ENCODE measurements around the gene GALNS. TPM values are rescaled to one million over a fixed set of nuclear protein-coding genes. Genes with fewer than 3 reads are reported as not detected.
A peak's percentile ranks its signal among the peaks of the same experiment; 100 is the strongest.
"Not testable (repeated sequence)": the region's sequence is repeated elsewhere in the genome, so short reads cannot be mapped to it uniquely, and the experiment has no call there.

The GALNS gene
- total RNA-seq, 8 experiments from 2014 or later: 4.9 to 45.6 (median 17.4) TPM

DNA sequence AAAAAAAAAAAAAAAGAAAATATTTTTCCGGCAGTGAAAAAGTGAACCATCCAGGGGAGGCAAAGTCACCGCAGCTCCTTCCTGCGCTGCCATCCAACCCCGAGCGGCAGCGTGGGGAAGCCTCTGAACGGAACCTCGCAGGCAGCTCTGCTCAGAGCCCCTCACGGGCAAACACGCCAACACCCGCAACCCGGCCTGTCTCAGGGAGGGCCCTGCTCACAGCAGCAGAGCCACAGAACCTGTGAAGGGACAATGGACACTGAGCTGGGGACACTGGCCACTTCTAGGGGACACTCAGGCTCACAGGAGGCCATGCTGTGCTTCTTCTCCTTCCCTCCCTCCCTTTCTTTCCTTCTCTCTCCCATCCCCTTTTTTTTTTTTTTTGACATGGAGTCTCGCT, 23.7 kb downstream of the GALNS start:
- H3K4me1 ChIP-seq (replicated peaks in 1 of 2): no peaks in the 10 kb centered on the region
- no peak overlapping the region for H3K4me3 ChIP-seq
- in situ Hi-C loops (cut with MboI; ENCODE audit: low pct_unique_long_range_greater_than_20kb in 2 of 9, low sequenced_read_pairs in 9 of 9, unreplicated experiment in 9 of 9): no loop called here
- ATAC-seq (replicated peaks in 6 of 8): no peak
- 80 to 100% (median 91%) methylated on average over 1 to 12 of the region's 13 CpGs; no CpG with 5 or more reads in 3 of the 10 experiments for WGBS, 10 experiments
- no peak overlapping the region for H3K27ac ChIP-seq

DNA sequence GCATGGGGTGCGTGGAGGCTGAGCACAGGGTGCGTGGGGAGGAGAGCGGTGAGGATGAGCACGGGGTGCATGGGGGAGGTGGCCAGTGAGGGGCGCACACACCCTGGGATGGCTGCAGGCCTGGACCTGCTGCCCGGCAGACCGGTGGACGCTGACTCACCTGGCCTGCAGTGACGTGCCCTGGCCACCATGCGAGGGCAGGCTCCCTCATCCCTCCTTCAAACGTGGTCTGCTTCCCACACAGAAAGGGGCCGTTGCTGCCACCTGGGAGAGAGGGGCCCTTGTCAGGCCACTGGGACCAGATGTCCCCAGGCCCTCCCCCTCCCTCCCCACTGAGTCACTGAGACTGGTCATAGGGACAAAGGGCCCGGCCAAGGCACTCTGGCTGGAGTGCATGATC, 24.9 kb downstream of the GALNS start:
- in situ Hi-C loops (cut with MboI; ENCODE audit: low pct_unique_long_range_greater_than_20kb in 2 of 9, low sequenced_read_pairs in 9 of 9, unreplicated experiment in 9 of 9): no loop called here
- peak in 6 of 8 experiments; percentile 24 to 63 (median 34) for ATAC-seq (replicated peaks in 6 of 8)
- WGBS, 10 experiments: no CpG with 5 or more reads among the region's 13 CpGs

DNA sequence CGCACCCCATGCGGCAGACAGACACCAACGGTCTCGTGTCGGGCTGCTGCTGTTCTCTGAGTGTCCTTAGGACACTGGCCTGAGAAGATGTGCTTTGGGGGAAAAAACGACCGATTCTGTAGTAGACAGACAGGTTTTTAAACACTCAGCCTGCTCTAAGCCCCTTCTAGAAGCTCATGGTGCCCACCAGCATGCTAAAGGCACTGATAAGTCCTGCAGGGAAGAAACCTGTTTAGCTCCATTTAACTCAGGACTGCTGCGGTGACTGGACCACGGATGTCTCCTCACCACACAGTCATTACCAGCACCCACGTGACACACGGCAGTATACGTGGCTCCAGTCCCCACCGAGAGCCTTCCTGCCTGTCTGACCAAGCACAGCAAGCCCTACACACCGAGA, 26.0 kb downstream of the GALNS start:
- ATAC-seq (replicated peaks in 6 of 8): no peak
- Histone ChIP-seq H3K4me1 (replicated peaks in 1 of 2) (no peaks in the 10 kb centered on the region), H3K4me3 (no peak overlapping the region), H3K27ac (no peak overlapping the region)
- WGBS, 10 experiments: 70 to 100% (median 92%) methylated on average over 1 to 7 of the region's 14 CpGs; no CpG with 5 or more reads in 6 of the 10 experiments
- in situ Hi-C loops (cut with MboI; ENCODE audit: low pct_unique_long_range_greater_than_20kb in 2 of 9, low sequenced_read_pairs in 9 of 9, unreplicated experiment in 9 of 9): no loop called here

More for the DNA sequence above, 24.9 kb downstream of the GALNS start:
- H3K4me1 ChIP-seq (replicated peaks in 1 of 2): no peaks in the 10 kb centered on the region
- no peak overlapping the region for H3K4me3 ChIP-seq
- no peak overlapping the region for H3K27ac ChIP-seq

DNA sequence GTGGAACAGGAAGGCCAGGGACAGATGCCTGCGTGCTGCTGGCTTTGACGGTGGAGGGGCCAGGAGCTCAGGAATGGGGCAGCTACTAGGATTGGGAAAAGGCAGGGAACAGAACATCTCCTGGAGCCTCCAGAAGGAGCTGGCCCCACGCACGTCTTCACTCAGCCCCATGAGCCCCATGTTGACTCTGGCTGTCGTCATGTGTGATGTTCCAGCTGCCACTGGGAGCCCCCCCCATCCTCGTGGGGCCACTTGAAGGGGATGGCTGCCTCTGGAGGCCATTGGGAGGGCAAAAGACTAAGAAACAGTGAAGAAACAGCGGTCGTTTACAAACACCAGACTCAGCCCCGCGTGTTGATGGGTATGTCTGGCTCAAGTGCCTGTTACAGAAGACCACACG, 26.5 kb downstream of the GALNS start:
- in situ Hi-C loops (cut with MboI; ENCODE audit: low pct_unique_long_range_greater_than_20kb in 2 of 9, low sequenced_read_pairs in 9 of 9, unreplicated experiment in 9 of 9): no loop called here

DNA sequence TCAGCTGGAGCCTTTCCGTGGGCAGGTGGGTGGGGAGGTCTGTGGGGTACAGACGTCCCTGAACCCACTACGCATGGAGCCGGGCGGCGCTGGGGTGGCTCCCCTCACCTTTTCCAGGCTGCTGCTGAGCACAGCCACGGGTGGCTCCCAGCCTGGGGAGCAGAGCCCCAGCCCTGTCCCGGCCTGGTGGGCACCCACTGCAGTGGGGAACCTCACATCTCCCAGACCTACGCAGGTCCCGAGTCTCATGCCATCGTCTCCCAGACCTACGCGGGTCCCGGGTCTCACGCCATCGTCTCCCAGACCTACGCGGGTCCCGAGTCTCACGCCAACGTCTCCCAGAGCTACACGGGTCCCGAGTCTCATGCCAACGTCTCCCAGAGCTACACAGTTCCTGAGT, 28.0 kb downstream of the GALNS start:
- 40 to 80% methylated on average over 1 to 3 of the region's 24 CpGs; no CpG with 5 or more reads in 8 of the 10 experiments for WGBS, 10 experiments
- in situ Hi-C loops (cut with MboI; ENCODE audit: low pct_unique_long_range_greater_than_20kb in 2 of 9, low sequenced_read_pairs in 9 of 9, unreplicated experiment in 9 of 9): no loop called here
- no peak overlapping the region for H3K27ac ChIP-seq
- no peaks in the 10 kb centered on the region for H3K4me1 ChIP-seq (replicated peaks in 1 of 2)
- no peak for ATAC-seq (replicated peaks in 6 of 8)
- H3K4me3 ChIP-seq: no peak overlapping the region

More for the DNA sequence above, 26.5 kb downstream of the GALNS start:
- H3K4me1 ChIP-seq (replicated peaks in 1 of 2): no peaks in the 10 kb centered on the region
- ATAC-seq (replicated peaks in 6 of 8): no peak
- no peak overlapping the region for H3K4me3 ChIP-seq
- WGBS, 10 experiments: 67 to 90% (median 80%) methylated on average over 2 to 5 of the region's 11 CpGs; no CpG with 5 or more reads in 5 of the 10 experiments
- no peak overlapping the region for H3K27ac ChIP-seq

DNA sequence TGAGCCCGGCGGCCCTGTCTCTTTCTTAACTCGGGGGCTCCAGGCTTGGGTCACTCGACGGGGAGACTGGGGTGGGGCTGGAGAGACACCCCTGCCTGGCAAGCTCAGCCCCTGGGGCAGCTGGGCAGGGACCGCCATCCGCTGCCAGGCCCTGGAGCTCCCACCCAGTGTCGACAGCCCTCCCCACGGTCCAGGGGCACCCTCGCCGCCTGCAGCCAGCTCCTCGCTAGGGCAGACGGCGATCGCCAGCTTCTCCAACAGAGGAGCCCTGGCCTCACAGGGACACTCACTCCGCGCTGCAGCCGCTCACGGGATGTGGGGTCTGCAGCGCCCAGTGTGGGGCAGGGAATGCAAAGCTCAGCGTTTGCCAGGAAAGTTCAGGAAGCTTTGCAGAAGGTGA, 29.0 kb downstream of the GALNS start:
- in situ Hi-C loops (cut with MboI; ENCODE audit: low pct_unique_long_range_greater_than_20kb in 2 of 9, low sequenced_read_pairs in 9 of 9, unreplicated experiment in 9 of 9): no loop called here
- Histone ChIP-seq H3K4me1 (replicated peaks in 1 of 2) (no peaks in the 10 kb centered on the region), H3K4me3 (no peak overlapping the region), H3K27ac (no peak overlapping the region)
- ATAC-seq (replicated peaks in 6 of 8): no peak
- 83 to 100% (median 87%) methylated on average over 1 to 4 of the region's 21 CpGs; no CpG with 5 or more reads in 7 of the 10 experiments for WGBS, 10 experiments

DNA sequence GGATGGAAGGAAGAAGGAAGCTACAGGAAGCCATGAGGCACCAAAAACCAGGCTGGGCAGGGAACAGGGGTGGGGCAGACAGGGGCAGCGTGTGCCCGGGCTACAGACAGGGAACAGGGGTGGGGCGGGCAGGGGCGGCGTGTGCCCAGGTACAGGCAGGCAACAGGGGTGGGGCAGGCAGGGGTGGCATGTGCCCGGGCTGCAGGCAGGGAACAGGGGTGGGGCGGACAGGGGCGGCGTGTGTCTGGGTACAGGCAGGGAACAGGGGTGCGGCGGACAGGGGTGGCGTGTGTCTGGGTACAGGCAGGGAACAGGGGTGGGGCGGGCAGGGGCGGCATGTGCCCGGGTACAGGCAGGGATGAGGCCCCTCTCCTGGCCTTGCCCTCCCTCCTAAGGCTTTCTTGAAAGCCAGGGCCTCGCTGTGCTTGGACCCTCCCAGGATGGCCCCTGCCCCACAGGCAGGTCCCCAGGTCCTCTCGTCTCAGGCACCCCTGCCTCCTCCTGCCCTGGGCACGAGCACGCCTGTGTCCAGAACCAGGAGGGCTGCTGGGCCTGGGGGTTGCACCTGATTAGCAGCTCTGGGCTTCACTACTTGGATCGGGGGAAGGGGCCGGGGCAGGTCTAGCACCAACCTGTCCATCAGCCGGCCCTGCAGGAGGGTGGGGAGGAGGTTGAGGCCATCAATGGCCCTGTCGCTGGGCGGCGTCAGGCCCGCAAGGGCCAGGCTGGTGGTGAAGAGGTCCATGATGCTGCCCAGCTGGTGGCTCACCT, 30.5 kb downstream of the GALNS start:
- no CpG with 5 or more reads among the region's 26 CpGs for WGBS, 10 experiments
- in situ Hi-C loops (cut with MboI; ENCODE audit: low pct_unique_long_range_greater_than_20kb in 2 of 9, low sequenced_read_pairs in 9 of 9, unreplicated experiment in 9 of 9): no loop called here
- ATAC-seq (replicated peaks in 6 of 8): peak in 2 of 8 experiments; percentile 6 to 8
- H3K4me1 ChIP-seq (replicated peaks in 1 of 2): no peaks in the 10 kb centered on the region
- H3K27ac ChIP-seq: no peak overlapping the region
- no peak overlapping the region for H3K4me3 ChIP-seq

DNA sequence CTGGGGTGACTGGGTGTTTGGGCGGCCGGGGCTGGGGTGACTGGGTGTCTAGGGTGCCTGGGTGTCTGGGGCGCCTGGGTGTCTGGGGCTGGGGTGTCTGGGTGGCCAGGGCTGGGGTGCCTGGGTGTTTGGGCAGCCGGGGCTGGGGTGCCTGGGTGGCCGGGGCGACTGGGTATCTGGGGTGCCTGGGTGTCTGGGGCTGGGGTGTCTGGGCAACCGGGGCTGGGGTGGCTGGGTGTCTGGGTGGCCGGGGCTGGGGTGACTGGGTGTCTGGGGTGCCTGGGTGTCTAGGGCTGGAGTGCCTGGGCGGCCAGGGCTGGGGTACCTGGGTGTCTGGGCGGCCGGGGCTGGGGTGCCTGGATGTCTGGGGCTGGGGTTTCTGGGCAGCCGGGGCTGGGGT, 31.6 kb downstream of the GALNS start:
- ATAC-seq (replicated peaks in 6 of 8): no peak
- Histone ChIP-seq H3K4me1 (replicated peaks in 1 of 2) (no peaks in the 10 kb centered on the region), H3K4me3 (no peak overlapping the region), H3K27ac (no peak overlapping the region)
- WGBS, 10 experiments: no CpG with 5 or more reads among the region's 12 CpGs
- in situ Hi-C loops (cut with MboI; ENCODE audit: low pct_unique_long_range_greater_than_20kb in 2 of 9, low sequenced_read_pairs in 9 of 9, unreplicated experiment in 9 of 9): no loop called here

DNA sequence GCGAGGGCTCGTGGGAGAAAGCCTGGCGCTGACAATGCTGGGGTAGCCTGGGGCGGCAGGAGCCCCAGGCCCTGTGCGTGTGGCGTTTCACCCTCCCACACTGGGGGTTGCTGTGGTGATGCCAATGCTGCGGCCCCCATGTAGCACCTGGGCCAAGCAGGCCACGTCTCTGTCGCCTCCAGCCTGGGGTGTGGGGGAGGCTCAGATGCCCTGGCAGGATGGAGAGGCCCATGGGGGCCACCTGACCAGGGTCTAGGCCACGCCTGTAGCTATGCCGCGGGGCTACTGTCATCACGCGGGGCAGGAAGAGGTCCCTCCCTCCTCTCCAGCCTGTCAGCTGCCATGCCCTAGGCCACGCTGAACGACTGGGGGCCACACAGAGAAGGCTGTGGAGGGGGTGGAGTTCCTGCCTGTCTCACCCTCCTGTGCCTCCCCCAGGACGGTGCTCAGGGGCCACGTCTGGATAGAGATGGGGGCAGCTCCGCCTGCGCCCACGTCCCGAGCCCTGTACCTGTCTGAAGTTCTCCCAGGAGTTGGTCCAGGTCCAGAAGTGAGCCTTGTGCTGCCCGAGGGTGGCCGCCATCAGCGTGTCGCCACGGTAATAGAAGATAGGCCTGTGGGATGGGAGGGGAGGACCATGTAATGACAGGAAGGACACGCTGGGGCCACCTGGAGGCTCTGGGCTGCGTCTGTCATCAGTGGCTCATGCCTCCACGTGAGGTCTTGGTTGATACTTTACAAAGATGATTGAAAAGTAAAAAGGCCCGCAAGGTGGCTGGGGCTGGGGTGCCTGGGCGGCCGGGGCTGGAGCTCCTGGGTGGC, 32.3 kb downstream of the GALNS start:
- ATAC-seq (replicated peaks in 6 of 8): peak in 1 of 8 experiments; percentile 13
- Histone ChIP-seq H3K4me1 (replicated peaks in 1 of 2) (no peaks in the 10 kb centered on the region), H3K4me3 (no peak overlapping the region), H3K27ac (no peak overlapping the region)
- in situ Hi-C loops (cut with MboI; ENCODE audit: low pct_unique_long_range_greater_than_20kb in 2 of 9, low sequenced_read_pairs in 9 of 9, unreplicated experiment in 9 of 9): loop anchor here in 1 of 9 experiments (25.0 kb wide), 1 partner anchor 338 kb away; the partner anchor contains the start of gene CDH15
- WGBS, 10 experiments: 93 to 100% methylated on average over 1 to 3 of the region's 33 CpGs; no CpG with 5 or more reads in 8 of the 10 experiments

DNA sequence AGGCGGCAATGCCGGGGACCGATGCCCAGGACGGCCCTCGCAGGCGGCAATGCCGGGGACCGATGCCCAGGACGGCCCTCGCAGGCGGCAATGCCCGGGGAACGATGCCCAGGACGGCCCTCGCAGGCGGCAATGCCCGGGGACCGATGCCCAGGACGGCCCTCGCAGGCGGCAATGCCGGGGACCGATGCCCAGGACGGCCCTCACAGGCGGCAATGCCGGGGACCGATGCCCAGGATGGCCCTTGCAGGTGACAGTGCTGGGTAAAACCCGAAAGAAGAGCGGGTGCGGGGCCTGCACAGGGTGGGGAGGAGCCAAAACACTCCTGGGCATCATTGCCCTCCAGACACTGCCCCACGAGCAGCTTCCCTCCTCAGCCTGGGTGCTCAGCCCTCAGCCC, 33.1 kb downstream of the GALNS start:
- H3K4me1 ChIP-seq (replicated peaks in 1 of 2); ATAC-seq (replicated peaks in 6 of 8); H3K4me3 ChIP-seq; H3K27ac ChIP-seq: not testable (repeated sequence)
- WGBS, 10 experiments: 100% methylated on average over 1 of the region's 31 CpGs; no CpG with 5 or more reads in 9 of the 10 experiments
- in situ Hi-C loops (cut with MboI; ENCODE audit: low pct_unique_long_range_greater_than_20kb in 2 of 9, low sequenced_read_pairs in 9 of 9, unreplicated experiment in 9 of 9): loop anchor here in 1 of 9 experiments (25.0 kb wide), 1 partner anchor 339 kb away; the partner anchor contains the start of gene CDH15

DNA sequence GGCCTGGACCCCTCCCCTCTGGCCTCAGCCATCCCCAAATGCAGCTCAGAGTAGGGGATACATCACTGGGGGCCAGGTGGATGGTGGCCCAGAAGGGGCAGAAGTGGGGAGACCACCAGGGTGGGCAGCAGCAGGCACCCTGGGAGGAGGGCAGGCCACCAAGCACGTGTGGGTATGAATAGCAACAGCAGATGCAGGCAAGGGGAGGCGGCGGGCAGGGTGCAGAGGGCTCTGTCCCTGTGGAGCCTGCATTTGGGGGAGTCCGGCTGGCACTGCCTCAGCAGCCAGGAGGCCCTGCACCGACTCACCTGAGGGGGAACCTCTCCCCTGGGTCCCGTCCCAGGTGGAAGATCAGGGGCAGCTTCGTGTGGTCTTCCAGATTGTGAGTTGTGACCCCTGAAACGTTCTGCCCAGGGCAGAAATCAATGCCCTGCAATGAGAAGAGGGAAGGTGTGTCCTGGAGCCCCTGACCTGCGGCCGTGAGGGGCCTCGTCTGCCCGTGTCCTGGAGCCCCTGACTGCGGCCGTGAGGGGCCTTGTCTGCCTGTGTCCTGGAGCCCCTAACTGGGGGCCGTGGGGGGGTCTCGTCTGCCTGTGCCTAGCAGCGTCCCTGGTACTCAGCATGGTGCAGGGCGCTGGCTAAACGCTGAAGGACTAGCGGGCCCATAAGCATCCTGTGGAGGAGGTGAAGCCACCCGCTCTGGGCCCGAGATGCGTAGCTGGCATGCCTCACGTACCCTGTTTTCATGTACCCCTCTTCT, 34.3 kb downstream of the GALNS start:
- in situ Hi-C loops (cut with MboI; ENCODE audit: low pct_unique_long_range_greater_than_20kb in 2 of 9, low sequenced_read_pairs in 9 of 9, unreplicated experiment in 9 of 9): loop anchor here in 1 of 9 experiments (25.0 kb wide), 1 partner anchor 340 kb away; the partner anchor contains the start of gene CDH15
- Histone ChIP-seq H3K4me3 (no peak overlapping the region), H3K27ac (no peak overlapping the region), H3K4me1 (replicated peaks in 1 of 2) (no peaks in the 10 kb centered on the region)
- 83 to 100% (median 94%) methylated on average over 1 to 4 of the region's 24 CpGs; no CpG with 5 or more reads in 4 of the 10 experiments for WGBS, 10 experiments
- ATAC-seq (replicated peaks in 6 of 8): no peak

DNA sequence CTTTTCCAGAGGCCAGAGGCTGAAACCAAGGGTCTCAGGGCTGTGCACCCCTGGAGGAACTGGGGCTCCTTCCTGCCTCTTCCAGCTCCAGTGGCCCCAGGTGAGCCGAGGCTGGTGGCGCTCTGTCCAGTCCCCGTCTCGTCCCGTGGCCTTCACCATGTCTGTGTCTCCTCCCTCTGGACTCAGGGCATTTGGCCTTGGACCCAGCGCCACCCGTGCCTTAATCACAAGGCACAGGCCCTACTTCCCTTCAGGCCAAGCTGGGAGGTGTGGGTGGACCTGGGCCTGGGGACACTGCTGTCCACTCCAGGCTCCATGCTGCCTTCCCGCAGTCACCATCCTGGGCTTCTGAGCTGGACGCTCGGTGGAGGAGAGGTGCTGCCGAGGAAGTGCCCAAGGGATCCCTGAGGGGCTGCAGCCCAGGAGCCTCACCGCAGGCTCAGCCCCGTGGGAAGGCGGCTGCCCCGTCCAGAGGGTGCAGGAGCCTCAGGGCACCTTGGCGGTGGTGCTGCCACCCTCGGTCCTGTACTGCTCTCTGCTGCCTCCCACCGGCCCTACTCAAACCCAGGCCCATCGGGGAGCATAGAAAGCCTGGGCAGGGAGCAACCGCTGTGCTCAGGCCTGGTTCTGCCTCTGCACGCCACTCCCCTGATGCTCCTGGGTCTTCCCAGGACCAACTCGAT, 35.4 kb downstream of the GALNS start:
- no peak overlapping the region for H3K27ac ChIP-seq
- in situ Hi-C loops (cut with MboI; ENCODE audit: low pct_unique_long_range_greater_than_20kb in 2 of 9, low sequenced_read_pairs in 9 of 9, unreplicated experiment in 9 of 9): loop anchor here in 1 of 9 experiments (25.0 kb wide), 1 partner anchor 341 kb away; the partner anchor contains the start of gene CDH15
- H3K4me3 ChIP-seq: no peak overlapping the region
- no peak for ATAC-seq (replicated peaks in 6 of 8)
- H3K4me1 ChIP-seq (replicated peaks in 1 of 2): no peaks in the 10 kb centered on the region
- WGBS, 10 experiments: 83 to 87% methylated on average over 3 to 4 of the region's 22 CpGs; no CpG with 5 or more reads in 8 of the 10 experiments

Measured in motor neuron (in vitro differentiated cells).